CD4-positive, alpha-beta T cell (primary cell): ENCODE measurements around the gene ACSL3. TPM values are rescaled to one million over a fixed set of nuclear protein-coding genes. Genes with fewer than 3 reads are reported as not detected.

Experiments used
- ATAC-seq: fragments of 200-7000 bp; cut with Tn5 transposase; one replicate; pipeline ENCODE4 v1.10.0; 2022; ENCODE audit warnings: mild to moderate bottlenecking; ENCODE audit not compliant: poor library complexity
- CTCF ChIA-PET: fragments of 350-600 bp; sonication (Branson Sonifier 250); formaldehyde crosslinking; loops from one replicate; lab custom pipeline; 2021; ENCODE audit warnings: antibody characterized with exemption, inconsistent platforms; lab: Charles Lee
- POLR2A ChIA-PET: fragments of 350-600 bp; sonication (Branson Sonifier 250); formaldehyde crosslinking; loops from one replicate; lab custom pipeline; 2021; ENCODE audit warnings: antibody characterized with exemption, inconsistent platforms; lab: Charles Lee
- DNase-seq, 14 experiments: peaks; one replicate each; pipeline ENCODE4 v3.0.0-alpha.2; 2013 to 2020; ENCODE audit warnings: mixed read lengths in 2 of 14
- H3K27ac ChIP-seq, 2 donors: one replicate each; pipeline versions ENCODE4 v1.5.1 to v1.7.0; 2013; ENCODE audit warnings: low read length in 2 of 2, low read depth in 1 of 2, mild to moderate bottlenecking in 1 of 2
- H3K27me3 ChIP-seq, 2 experiments: 1 replicate in 1 of 2; 2 replicates in 1 of 2; pipeline versions ENCODE4 v1.6.1 to v1.7.0; 2013; ENCODE audit warnings: low read length in 2 of 2, control low read depth in 1 of 2, mild to moderate bottlenecking in 1 of 2, moderate library complexity in 1 of 2; ENCODE audit not compliant: insufficient read depth in 2 of 2, control insufficient read depth in 1 of 2
- H3K36me3 ChIP-seq: one replicate; pipeline ENCODE4 v1.6.1; 2013; ENCODE audit warnings: low read length, control low read depth; ENCODE audit not compliant: insufficient read depth
- H3K4me1 ChIP-seq: one replicate; pipeline ENCODE4 v1.6.1; 2013; ENCODE audit warnings: low read length, control low read depth; ENCODE audit not compliant: insufficient read depth
- H3K4me3 ChIP-seq: one replicate; pipeline ENCODE4 v1.5.1; 2013; ENCODE audit warnings: mild to moderate bottlenecking, low read length, moderate library complexity
- H3K9me3 ChIP-seq, 2 experiments: 1 replicate in 1 of 2; 2 replicates in 1 of 2; pipeline versions ENCODE4 v1.6.1 to v1.7.0; 2013; ENCODE audit warnings: low read length in 2 of 2, mild to moderate bottlenecking in 2 of 2, control low read depth in 1 of 2, moderate library complexity in 1 of 2; ENCODE audit not compliant: control insufficient read depth in 1 of 2, insufficient read depth in 1 of 2
- H3K27ac Mint-ChIP-seq: one replicate; pipeline ENCODE4 v1.8.0; 2020; ENCODE audit warnings: mixed read lengths
- H3K27me3 Mint-ChIP-seq: one replicate; pipeline ENCODE4 v1.8.0; 2021; ENCODE audit warnings: mixed read lengths
- H3K36me3 Mint-ChIP-seq: one replicate; pipeline ENCODE4 v1.8.0; 2021; ENCODE audit warnings: low read depth, mixed read lengths
- H3K4me1 Mint-ChIP-seq: one replicate; pipeline ENCODE4 v1.8.0; 2021; ENCODE audit warnings: low read depth, mixed read lengths
- H3K4me3 Mint-ChIP-seq: one replicate; pipeline ENCODE4 v1.8.0; 2020; ENCODE audit warnings: mild to moderate bottlenecking, mixed read lengths
- H3K9me3 Mint-ChIP-seq: one replicate; pipeline ENCODE4 v1.8.0; 2020; ENCODE audit warnings: mixed read lengths
- CTCF ChIP-seq: fragments of 200-600 bp; IDR thresholded peaks from one replicate; pipeline ENCODE4 v1.8.0; 2022; ENCODE audit warnings: antibody characterized with exemption, mild to moderate bottlenecking
- intact Hi-C, 2 experiments: fragments of 100-400 bp; cut with DNase I in 1 of 2; cut with micrococcal nuclease in 1 of 2; formaldehyde crosslinking; loops; one replicate each; pipeline versions ENCODE4 v1.15.1 to v1.9.0; 2023 to 2025; cut with DNase I, micrococcal nuclease
- total RNA-seq, 174 experiments: library from RNA in 2 of 174; stranded (reverse) in 2 of 174; gene quantifications; one replicate each; pipeline ENCODE4 v1.2.3 and lab custom pipeline; 2021 to 2026

ACSL3 gene
- total RNA-seq, 2 experiments from 2014 or later: 65.5 to 66.6 TPM

DNA sequence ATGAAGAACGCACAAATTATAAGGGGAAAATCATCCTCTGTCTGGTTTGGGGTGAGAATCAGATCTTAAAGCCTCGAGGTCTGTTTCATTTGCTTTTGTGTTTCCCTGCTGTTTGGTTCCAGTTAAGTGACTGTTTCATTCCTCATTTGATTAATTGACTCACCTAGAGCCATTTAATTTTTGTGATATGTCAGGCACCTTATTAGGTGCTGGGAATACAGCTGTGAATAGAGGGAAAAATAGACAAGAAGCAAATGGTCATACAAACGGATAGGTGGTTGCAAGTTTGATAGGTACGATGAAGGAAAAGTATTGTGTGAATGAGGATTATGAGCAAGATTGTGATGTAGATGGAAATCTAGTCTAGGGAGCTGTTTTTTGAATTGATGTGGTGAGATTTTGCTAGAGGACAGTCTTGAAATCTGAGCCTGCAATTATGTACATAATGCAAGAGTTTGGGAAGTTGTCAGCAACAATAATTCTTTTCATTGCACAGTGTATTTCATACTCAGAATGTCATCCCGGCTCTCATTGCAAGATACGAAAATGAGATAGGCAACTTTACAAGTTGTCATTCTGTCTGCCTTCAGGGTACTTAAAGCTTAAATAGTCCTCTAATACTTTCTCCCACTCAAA, 2.2 kb downstream of the ACSL3 start:
- Histone ChIP-seq H3K9me3 (no peaks in the 10 kb centered on the region), H3K27me3 (no peaks in the 10 kb centered on the region), H3K27ac (no peak overlapping the region), H3K36me3 (no peaks in the 10 kb centered on the region), H3K4me3 (no peak overlapping the region), H3K4me1 (peaks cover 17% of the 10 kb centered on the region)
- H3K4me3 Mint-ChIP-seq: no peak overlapping the region
- intact Hi-C loops: loop anchor here in 1 of 2 experiments (2.0 to 5.0 kb wide), 3 partner anchors 208 to 1724 kb away; partner anchors contain the start of genes CUL3 and MRPL44
- H3K36me3 Mint-ChIP-seq: peaks cover 5% of the 10 kb centered on the region
- TF ChIP-seq CTCF: no peak
- H3K27ac Mint-ChIP-seq: no peak overlapping the region
- H3K4me1 Mint-ChIP-seq: peaks cover 21% of the 10 kb centered on the region
- ATAC-seq (no peak), DNase-seq (no peak)
- CTCF ChIA-PET: no interaction called here
- H3K27me3 Mint-ChIP-seq: no peaks in the 10 kb centered on the region
- POLR2A ChIA-PET: interaction anchor here (0.9 kb wide), 1 partner anchor 13 kb away, joined by 4 read pairs; no protein-coding TSS in a partner anchor
- H3K9me3 Mint-ChIP-seq: no peaks in the 10 kb centered on the region

DNA sequence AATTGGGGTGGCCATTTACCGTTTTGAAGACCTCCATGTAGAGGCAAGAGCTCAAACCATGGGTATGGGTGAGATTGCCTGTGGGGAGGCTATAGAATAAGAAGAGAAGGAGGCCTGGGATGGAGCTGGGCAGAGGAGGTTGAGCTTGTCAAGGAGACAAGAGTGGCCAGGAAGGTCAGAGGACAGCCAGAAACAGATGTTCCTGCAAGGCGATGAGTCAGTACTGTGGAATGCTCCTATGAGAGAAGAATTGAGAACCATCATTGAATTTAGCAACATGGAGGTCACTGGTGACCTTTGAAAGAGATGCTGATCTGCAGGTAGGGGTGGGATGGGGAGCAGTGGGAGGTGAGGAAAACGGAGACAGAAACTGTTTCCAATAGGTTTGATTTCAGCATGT, 3.5 kb downstream of the ACSL3 start:
- peaks cover 22% of the 10 kb centered on the region for H3K4me1 ChIP-seq
- Mint-ChIP-seq H3K27ac (no peak overlapping the region), H3K9me3 (no peaks in the 10 kb centered on the region), H3K4me3 (no peak overlapping the region), H3K36me3 (peaks cover 5% of the 10 kb centered on the region), H3K4me1 (peaks cover 25% of the 10 kb centered on the region), H3K27me3 (no peaks in the 10 kb centered on the region)
- ChIA-PET POLR2A (interaction anchor here (0.6 kb wide), 1 partner anchor 44 kb away, joined by 3 read pairs; no protein-coding TSS in a partner anchor), CTCF (no interaction called here)
- no peak for TF ChIP-seq CTCF
- intact Hi-C loops: loop anchor here in 1 of 2 experiments (5.0 kb wide), 2 partner anchors 1093 to 1723 kb away; partner anchors contain the start of genes CUL3 and MRPL44
- DNase-seq (no peak), ATAC-seq (no peak)
- no peaks in the 10 kb centered on the region for H3K27me3 ChIP-seq
- H3K36me3 ChIP-seq: no peaks in the 10 kb centered on the region
- H3K4me3 ChIP-seq: no peak overlapping the region
- no peaks in the 10 kb centered on the region for H3K9me3 ChIP-seq
- H3K27ac ChIP-seq: no peak overlapping the region

DNA sequence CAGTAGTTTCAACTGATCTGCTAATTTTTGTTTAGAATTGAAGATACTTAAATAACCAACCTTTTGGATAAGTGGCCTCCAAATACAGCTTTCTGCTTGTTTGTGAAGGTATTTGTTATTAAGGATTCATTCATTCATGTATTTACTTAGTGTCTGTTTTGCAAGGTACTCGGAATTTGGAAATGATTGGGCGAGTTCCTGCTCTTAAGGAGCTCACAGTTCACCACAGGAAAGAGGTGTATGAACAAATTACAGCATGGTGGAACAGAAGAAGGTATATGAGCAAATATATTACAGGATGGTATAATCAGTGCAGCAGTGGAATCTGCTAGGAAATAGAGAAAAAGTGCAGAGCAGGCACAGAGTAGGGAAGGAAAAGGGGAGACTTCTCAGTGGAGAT, 4.5 kb downstream of the ACSL3 start:
- no peaks in the 10 kb centered on the region for H3K9me3 Mint-ChIP-seq
- no peak for ATAC-seq

More for the DNA sequence above, 4.5 kb downstream of the ACSL3 start:
- Histone ChIP-seq H3K4me1 (peaks cover 22% of the 10 kb centered on the region), H3K27me3 (no peaks in the 10 kb centered on the region), H3K36me3 (no peaks in the 10 kb centered on the region), H3K4me3 (no peak overlapping the region), H3K27ac (no peak overlapping the region), H3K9me3 (no peaks in the 10 kb centered on the region)
- H3K4me3 Mint-ChIP-seq: no peak overlapping the region
- no peaks in the 10 kb centered on the region for H3K27me3 Mint-ChIP-seq
- intact Hi-C loops: no loop called here
- peaks cover 21% of the 10 kb centered on the region for H3K4me1 Mint-ChIP-seq
- peaks cover 5% of the 10 kb centered on the region for H3K36me3 Mint-ChIP-seq
- TF ChIP-seq CTCF: no peak
- POLR2A ChIA-PET: no interaction called here
- H3K27ac Mint-ChIP-seq: no peak overlapping the region
- CTCF ChIA-PET: no interaction called here
- no peak for DNase-seq
